ENCODE data around the gene PIBF1. TPM values are rescaled to one million over a fixed set of nuclear protein-coding genes. Genes with fewer than 3 reads are reported as not detected.
"Not testable (repeated sequence)": the region's sequence is repeated elsewhere in the genome, so short reads cannot be mapped to it uniquely, and the experiment has no call there.

PIBF1 gene
- total RNA-seq, 1 experiment from 2014 or later: 4.8 TPM

DNA sequence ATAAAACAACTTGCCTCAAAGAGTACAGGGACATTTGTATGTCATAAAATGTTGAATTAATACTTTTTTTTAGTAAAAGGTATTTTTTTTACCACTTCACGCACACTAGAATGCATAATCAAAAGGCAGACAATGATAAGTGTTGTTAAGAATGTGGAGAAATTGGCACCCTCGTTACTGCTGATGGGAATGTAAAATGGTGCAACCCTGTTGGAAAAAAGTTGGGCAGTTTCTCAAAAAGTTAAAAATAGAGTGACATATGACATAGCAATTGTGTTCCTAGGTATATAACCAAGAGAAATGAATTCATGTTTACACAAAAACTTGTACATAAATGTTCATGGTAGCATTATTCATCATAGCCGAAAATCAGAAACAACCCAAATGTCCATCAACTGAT is 109.5 kb downstream of the PIBF1 start:
- Histone ChIP-seq H3K4me3 (ENCODE audit: low read length) (no peak overlapping the region), H3K9me3 (ENCODE audit: low read length) (no peaks in the 10 kb centered on the region), H3F3A (ENCODE audit: low read length, unreplicated experiment) (no peaks in the 10 kb centered on the region), H4K20me1 (ENCODE audit: low read length) (no peaks in the 10 kb centered on the region), H3K27me3 (ENCODE audit: low read length) (no peaks in the 10 kb centered on the region), H3K79me2 (ENCODE audit: low read length) (no peaks in the 10 kb centered on the region), H2AFZ (ENCODE audit: low read length) (no peak overlapping the region), H3K9me2 (replicated peaks; ENCODE audit: low read length) (no peaks in the 10 kb centered on the region), H3K27ac (ENCODE audit: low read length) (no peak overlapping the region), H3K9ac (ENCODE audit: low read length) (no peak overlapping the region), H3K4me2 (ENCODE audit: low read length) (no peak overlapping the region), H3K4me1 (ENCODE audit: insufficient read depth, low read length) (peaks cover 6% of the 10 kb centered on the region), H3K36me3 (ENCODE audit: low read depth, low read length) (peaks cover 5% of the 10 kb centered on the region; the same call in 1 of the 2 replicates)
- DNase-seq (no peak), ATAC-seq (no peak)
- intact Hi-C loops (cut with micrococcal nuclease): no loop called here
- POLR2A ChIA-PET (ENCODE audit: unreplicated experiment): no interaction called here
- TF ChIP-seq CTCF (conservative IDR thresholded peaks at IDR 0.05; ENCODE audit: low read depth, low read length) (no peak), EZH2phosphoT487 (IDR thresholded peaks at IDR 0.05; ENCODE audit: borderline replicate concordance, low read length) (no peak), EZH2 (IDR thresholded peaks at IDR 0.05; ENCODE audit: low read length, unreplicated experiment) (no peak)
- no TSS peak for BruUV-seq (replicated peaks)
- CTCF ChIA-PET: no interaction called here

DNA sequence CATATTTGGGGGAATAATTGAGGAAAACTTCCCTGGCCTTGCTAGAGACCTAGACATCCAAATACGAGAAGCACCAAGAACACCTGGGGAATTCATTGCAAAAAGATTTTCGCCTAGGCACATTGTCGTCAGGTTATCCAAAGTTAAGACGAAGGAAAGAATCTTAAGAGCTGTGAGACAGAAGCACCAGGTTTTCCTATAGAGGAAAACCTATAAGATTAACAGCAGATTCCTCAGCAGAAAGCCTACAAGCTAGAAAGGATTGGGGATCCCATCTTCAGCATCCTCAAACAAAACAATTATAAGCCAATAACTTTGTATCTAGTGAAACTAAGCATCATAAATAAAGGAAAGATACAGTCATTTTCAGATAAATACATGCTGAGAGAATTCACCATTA is 114.9 kb downstream of the PIBF1 start:
- intact Hi-C loops (cut with micrococcal nuclease): no loop called here
- Histone ChIP-seq H3K27me3 (ENCODE audit: low read length) (no peaks in the 10 kb centered on the region), H3K79me2 (ENCODE audit: low read length) (no peaks in the 10 kb centered on the region), H3F3A (ENCODE audit: low read length, unreplicated experiment) (no peaks in the 10 kb centered on the region), H3K4me3 (ENCODE audit: low read length) (no peak overlapping the region), H3K9me2 (replicated peaks; ENCODE audit: low read length) (no peaks in the 10 kb centered on the region), H3K4me1 (ENCODE audit: insufficient read depth, low read length) (no peaks in the 10 kb centered on the region), H3K36me3 (ENCODE audit: low read depth, low read length) (peaks cover 5% of the 10 kb centered on the region; the same call in 1 of the 2 replicates), H4K20me1 (ENCODE audit: low read length) (no peaks in the 10 kb centered on the region), H3K9me3 (ENCODE audit: low read length) (no peaks in the 10 kb centered on the region), H3K4me2 (ENCODE audit: low read length) (no peak overlapping the region), H3K27ac (ENCODE audit: low read length) (no peak overlapping the region), H3K9ac (ENCODE audit: low read length) (no peak overlapping the region), H2AFZ (ENCODE audit: low read length) (no peak overlapping the region)
- TF ChIP-seq EZH2 (IDR thresholded peaks at IDR 0.05; ENCODE audit: low read length, unreplicated experiment) (no peak), CTCF (conservative IDR thresholded peaks at IDR 0.05; ENCODE audit: low read depth, low read length) (no peak), EZH2phosphoT487 (IDR thresholded peaks at IDR 0.05; ENCODE audit: borderline replicate concordance, low read length) (no peak)
- ATAC-seq: no peak
- BruUV-seq (replicated peaks): no TSS peak
- ChIA-PET POLR2A (ENCODE audit: unreplicated experiment) (no interaction called here), CTCF (no interaction called here)
- no peak for DNase-seq

DNA sequence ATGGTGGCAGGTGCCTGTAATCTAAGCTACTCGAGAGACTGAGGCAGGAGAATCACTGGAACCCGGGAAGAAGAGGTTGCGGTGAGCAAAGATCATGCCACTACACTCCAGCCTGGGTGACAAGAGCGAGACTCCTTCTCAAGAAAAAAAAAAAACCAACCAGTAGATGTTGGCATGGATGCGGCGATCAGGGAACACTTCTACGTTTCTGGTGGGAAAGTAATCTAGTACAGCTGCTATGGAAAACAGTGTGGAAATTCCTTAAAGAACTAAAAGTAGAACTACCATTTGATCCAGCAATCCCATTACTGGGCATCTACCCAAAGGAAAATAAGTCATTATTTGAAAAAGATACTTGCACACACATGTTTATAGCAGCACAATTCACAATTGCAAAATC is 119.6 kb downstream of the PIBF1 start:
- DNase-seq; H3K9ac ChIP-seq (ENCODE audit: low read length); POLR2A ChIA-PET (ENCODE audit: unreplicated experiment); H3K9me2 ChIP-seq (replicated peaks; ENCODE audit: low read length); H3F3A ChIP-seq (ENCODE audit: low read length, unreplicated experiment); intact Hi-C loops (cut with micrococcal nuclease); H3K9me3 ChIP-seq (ENCODE audit: low read length); H3K4me1 ChIP-seq (ENCODE audit: insufficient read depth, low read length); H3K4me3 ChIP-seq (ENCODE audit: low read length); H2AFZ ChIP-seq (ENCODE audit: low read length); BruUV-seq (replicated peaks); H3K79me2 ChIP-seq (ENCODE audit: low read length); H3K4me2 ChIP-seq (ENCODE audit: low read length); H3K27me3 ChIP-seq (ENCODE audit: low read length); H4K20me1 ChIP-seq (ENCODE audit: low read length); H3K36me3 ChIP-seq (ENCODE audit: low read depth, low read length); ATAC-seq; H3K27ac ChIP-seq (ENCODE audit: low read length); CTCF ChIA-PET: not testable (repeated sequence)

Data from PC-3 (cell line).